GM12892 (cell line): ENCODE data around the gene TTPAL.

Experiments
- POLR2A ChIP-seq: IDR thresholded peaks from 2 replicates; pipeline ENCODE4 v1.6.1; 2011; ENCODE audit warnings: low read depth, low read length, control low read depth
- POLR2AphosphoS5 ChIP-seq: IDR thresholded peaks from 2 replicates; pipeline ENCODE4 v1.6.1; 2011; ENCODE audit warnings: low read depth, low read length, control low read depth
- TAF1 ChIP-seq: IDR thresholded peaks from 2 replicates; pipeline ENCODE4 v1.6.1; 2011; ENCODE audit warnings: low read depth, mild to moderate bottlenecking, control low read depth, low read length, borderline replicate concordance

- no peak for TF ChIP-seq POLR2A
- no peak for TF ChIP-seq POLR2AphosphoS5
- no peak for TF ChIP-seq TAF1
Measured at GRCh38 chr20:44461142-44461802, 14.4 kb upstream of the TTPAL start.
